Heart left ventricle (tissue), 13 donors: ENCODE data around the gene GRM8.

Experiments used
- CTCF ChIP-seq, 12 donors: fragments of 200-600 bp; sonication (generic) in 4 of 12; IDR thresholded peaks; one replicate each; pipeline versions ENCODE4 v1.5.0 to v1.8.0; 2018 to 2022; ENCODE audit warnings: antibody characterized with exemption in 12 of 12, mild to moderate bottlenecking in 5 of 12
- POLR2A ChIP-seq, 2 donors: fragments of 450-650 bp; IDR thresholded peaks; one replicate each; pipeline ENCODE4 v1.6.1; 2017; ENCODE audit warnings: antibody characterized with exemption in 2 of 2, mild to moderate bottlenecking in 2 of 2, moderate library complexity in 2 of 2
- donor health status: ischemic (EF 13 %, LVEDD 7.1; RV severe dilation, severe dysfunction).
- donor health status: DM: no; HTN: yes; CAD: no.
- donor health status: DM: no; HTN: no; CAD: no.
- donor health status: ischemic (EF 25% LVEDD 6.9; RV normal size, moderate dysfunction).
- donor health status: ischemic (EF 25% LVEDD 5.7; RV mildly dilated, moderate dysfunction).
- donor health status: ischemic (EF 35%, LVEDD 5.7; RV mildly dilated, moderate dysfunction).
- donor health status: nonischemic (EF 11% LVEDD 7.7; RV severe dilation, severe dysfunction).
- donor health status: DM: yes; HTN: yes; CAD: no.
- donor health status: PGD.
- donor health status: ischemic (EF 29% LVEDD 5.4; RV normal size, mild dysfunction).
- donor health status: nonischemic (EF 23%, LVEDD 6.1; RV moderate dilation, normal function).

GRCh38 chr7:126840869-126841268 is 411.9 kb downstream of the GRM8 start:
- no peak for TF ChIP-seq CTCF (IDR thresholded peaks at IDR 0.05)
- no peak for TF ChIP-seq POLR2A (IDR thresholded peaks at IDR 0.05)
